Pancreas (tissue), 10 donors: ENCODE measurements around the gene PPP1R3E. TPM values are rescaled to one million over a fixed set of nuclear protein-coding genes. Genes with fewer than 3 reads are reported as not detected.

Source experiments
- ATAC-seq, 4 donors: fragments of 200-7000 bp; cut with Tn5 transposase; one replicate each; pipeline versions ENCODE4 v1.8.0 to v1.9.1; 2020; ENCODE audit warnings: mild to moderate bottlenecking in 4 of 4, moderate library complexity in 4 of 4
- DNase-seq, 6 donors: peaks; one replicate each; pipeline ENCODE4 v3.0.0-alpha.2; 2020
- FAIRE-seq: peaks from 2 replicates; lab custom pipeline; 2012; peaks lifted over from hg19 to GRCh38; lab: Jason Lieb, UNC
- H3K27ac ChIP-seq, 4 donors: fragments of 200-600 bp; sonication (generic); 1 replicate in 3 of 4; 2 replicates in 1 of 4; pipeline versions ENCODE4 v1.5.0 to v1.8.0; 2020
- H3K27me3 ChIP-seq, 4 donors: fragments of 200-600 bp; one replicate each; pipeline ENCODE4 v1.8.0; 2021
- H3K36me3 ChIP-seq, 3 donors: fragments of 200-600 bp; sonication (generic) in 1 of 3; one replicate each; pipeline versions ENCODE4 v1.5.0 to v1.8.0; 2020 to 2021
- H3K4me1 ChIP-seq, 3 donors: fragments of 200-600 bp; one replicate each; pipeline ENCODE4 v1.8.0; 2021
- H3K4me3 ChIP-seq, 4 donors: fragments of 200-600 bp; sonication (generic) in 2 of 4; one replicate each; pipeline versions ENCODE4 v1.5.0 to v1.8.0; 2020 to 2021
- H3K9me3 ChIP-seq, 4 donors: fragments of 200-600 bp; one replicate each; pipeline ENCODE4 v1.8.0; 2021
- WGBS, 2 donors: extraction: QIAGEN DNeasy Blood & Tissue Kit; methylation state at CpG; one replicate each; pipeline ENCODE4 v1.1.7; 2013; 5-methylcytosine and 5-hydroxymethylcytosine counted together
- intact Hi-C, 3 donors: fragments of 100-400 bp; cut with DNase I; formaldehyde crosslinking; loops; one replicate each; pipeline versions ENCODE4 v1.11.1 to v1.14.2; 2022
- polyA plus RNA-seq, 2 donors: library from polyadenylated mRNA; stranded (reverse); fragments of 200-250 nt; gene quantifications; one replicate each; pipeline ENCODE4 v1.2.3, GENCODE V29; 2013
- total RNA-seq, 6 donors: library from RNA; stranded (reverse); fragmentation: NEBNext Ultra II Directional in 4 of 6; extraction: Animal tissue kit (Norgen Biotek cat#: 25700) in 4 of 6; gene quantifications; one replicate each; pipeline versions ENCODE4 v1.2.1 to v1.2.4, GENCODE V29; 2021 to 2023
- TF ChIP-seq, protein P1 (sequence below), 4 donors: fragments of 200-600 bp; sonication (generic) in 3 of 4; IDR thresholded peaks; one replicate each; pipeline versions ENCODE4 v1.5.0 to v1.8.0; 2021; ENCODE audit warnings: antibody characterized with exemption in 4 of 4
- donor health status: healthy with polysubstance abuse.
- donor health status: DM: no; HTN: no; CAD: no; lungs with moderate emphysema.
- donor health status: DM: no; HTN: no; CAD: no.
- donor health status: control.
- donor health status: control.
- donor health status: Bipolar disorder and iron deficiency.
- donor health status: DM: yes; HTN: yes; CAD: no.
- donor health status: DM: no; HTN: no; CAD: no.
- donor health status: DM: no; HTN: no; CAD: no.
- donor health status: DM: yes; HTN: yes; CAD: no.

Gene PPP1R3E
- total and polyA plus RNA-seq, 8 donors, result 4.1 to 25.9 (median 8.1) TPM

- Histone ChIP-seq H3K4me1 (peaks cover 4 to 15% (median 9%) of the 10 kb centered on the region in 3 donors), H3K4me3 (peak overlapping the region; percentile 76 to 90 (median 86)), H3K27me3 (no peaks in the 10 kb centered on the region), H3K9me3 (no peaks in the 10 kb centered on the region), H3K27ac (peak overlapping the region; percentile 86 to 95 (median 92)), H3K36me3 (peaks cover 0 to 26% (median 13%) of the 10 kb centered on the region in 3 donors)
- peak; percentile 16 to 50 (median 38) for ATAC-seq
- DNase-seq, result peak; percentile 47 to 90 (median 70)
- WGBS, 2 donors, result 1% methylated on average over 44 to 63 of the region's 64 CpGs
- FAIRE-seq, result no peak
- intact Hi-C loops, result no loop called here
- TF ChIP-seq, protein P1, sequence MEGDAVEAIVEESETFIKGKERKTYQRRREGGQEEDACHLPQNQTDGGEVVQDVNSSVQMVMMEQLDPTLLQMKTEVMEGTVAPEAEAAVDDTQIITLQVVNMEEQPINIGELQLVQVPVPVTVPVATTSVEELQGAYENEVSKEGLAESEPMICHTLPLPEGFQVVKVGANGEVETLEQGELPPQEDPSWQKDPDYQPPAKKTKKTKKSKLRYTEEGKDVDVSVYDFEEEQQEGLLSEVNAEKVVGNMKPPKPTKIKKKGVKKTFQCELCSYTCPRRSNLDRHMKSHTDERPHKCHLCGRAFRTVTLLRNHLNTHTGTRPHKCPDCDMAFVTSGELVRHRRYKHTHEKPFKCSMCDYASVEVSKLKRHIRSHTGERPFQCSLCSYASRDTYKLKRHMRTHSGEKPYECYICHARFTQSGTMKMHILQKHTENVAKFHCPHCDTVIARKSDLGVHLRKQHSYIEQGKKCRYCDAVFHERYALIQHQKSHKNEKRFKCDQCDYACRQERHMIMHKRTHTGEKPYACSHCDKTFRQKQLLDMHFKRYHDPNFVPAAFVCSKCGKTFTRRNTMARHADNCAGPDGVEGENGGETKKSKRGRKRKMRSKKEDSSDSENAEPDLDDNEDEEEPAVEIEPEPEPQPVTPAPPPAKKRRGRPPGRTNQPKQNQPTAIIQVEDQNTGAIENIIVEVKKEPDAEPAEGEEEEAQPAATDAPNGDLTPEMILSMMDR (IDR thresholded peaks at IDR 0.05), result no peak
Measured at GRCh38 chr14:23321572-23322547, 19.2 kb upstream of the PPP1R3E start.

DNA sequence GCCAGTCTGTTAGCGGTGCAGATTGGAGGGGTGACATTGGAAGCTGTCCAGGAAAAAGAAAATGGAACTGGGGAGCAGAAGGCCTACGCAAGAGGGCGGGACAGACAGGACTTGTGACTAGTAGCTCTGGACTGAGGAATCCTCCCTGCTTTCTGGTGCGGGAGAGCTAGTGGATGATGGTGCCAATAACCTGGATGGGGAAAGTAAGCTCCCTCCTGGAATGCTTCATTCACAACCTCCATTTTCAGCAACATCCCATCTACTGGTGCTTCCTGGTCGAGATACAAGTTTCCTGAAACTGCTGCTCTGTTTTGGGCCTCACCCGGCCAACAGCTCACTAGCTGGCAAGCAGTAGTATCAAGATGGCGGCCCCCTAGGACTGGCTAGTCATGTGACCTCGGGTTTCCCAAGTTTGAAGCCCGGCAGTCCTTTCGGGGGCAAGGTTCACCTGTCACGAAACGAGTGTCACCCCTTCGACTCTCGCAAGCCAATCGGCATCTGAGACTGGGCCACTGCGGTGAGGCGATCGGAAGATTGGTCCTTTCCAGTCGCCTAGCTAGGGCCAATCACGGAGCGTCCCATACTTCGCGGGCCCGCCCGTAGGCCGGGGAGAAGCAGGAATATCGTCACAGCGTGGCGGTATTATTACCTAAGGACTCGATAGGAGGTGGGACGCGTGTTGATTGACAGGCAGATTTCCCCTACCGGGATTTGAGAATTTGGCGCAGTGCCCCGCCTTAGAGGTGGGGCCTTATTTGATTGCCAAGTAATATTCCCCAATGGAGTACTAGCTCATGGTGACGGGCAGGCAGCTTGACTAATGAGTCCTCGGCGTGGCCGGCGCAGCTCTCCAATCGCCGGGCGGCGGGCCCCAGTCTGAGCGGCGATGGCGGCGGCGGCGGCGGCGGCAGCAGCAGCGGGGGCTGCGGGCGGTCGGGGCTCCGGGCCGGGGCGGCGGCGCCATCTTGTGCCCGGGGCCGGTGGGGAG, 18.2 kb upstream of the PPP1R3E start, which contains the start of gene PABPN1:
Gene PABPN1, plus strand, starts transcription at position 874 of the 988 bp plus-strand sequence. Its CDS starts 13 bp downstream, at position 887.
- H3K9me3 ChIP-seq, result no peaks in the 10 kb centered on the region
- H3K4me1 ChIP-seq, result peaks cover 4 to 15% (median 9%) of the 10 kb centered on the region in 3 donors
- no peaks in the 10 kb centered on the region for H3K27me3 ChIP-seq
- H3K27ac ChIP-seq, result peak within 1 kb of the TSS; percentile 89 to 95 (median 92)
- ATAC-seq (peak; percentile 90 to 95 (median 92)), DNase-seq (peak; percentile 98 to 100 (median 99)), FAIRE-seq (peak; percentile 95)
- TF ChIP-seq, protein P1 (IDR thresholded peaks at IDR 0.05), result no peak
- peak within 1 kb of the TSS; percentile 76 to 90 (median 86) for H3K4me3 ChIP-seq
- WGBS, 2 donors, result 5% methylated on average over 56 to 63 of the region's 63 CpGs
- intact Hi-C loops, result no loop called here
- H3K36me3 ChIP-seq, result peaks cover 0 to 26% (median 13%) of the 10 kb centered on the region in 3 donors

- DNase-seq (peak in 3 of 6 donors; percentile 23 to 39 (median 31)), FAIRE-seq (no peak)
- TF ChIP-seq, protein P1 (IDR thresholded peaks at IDR 0.05), result no peak
Measured at GRCh38 chr14:23319746-23320583, 17.3 kb upstream of the PPP1R3E start.

DNA sequence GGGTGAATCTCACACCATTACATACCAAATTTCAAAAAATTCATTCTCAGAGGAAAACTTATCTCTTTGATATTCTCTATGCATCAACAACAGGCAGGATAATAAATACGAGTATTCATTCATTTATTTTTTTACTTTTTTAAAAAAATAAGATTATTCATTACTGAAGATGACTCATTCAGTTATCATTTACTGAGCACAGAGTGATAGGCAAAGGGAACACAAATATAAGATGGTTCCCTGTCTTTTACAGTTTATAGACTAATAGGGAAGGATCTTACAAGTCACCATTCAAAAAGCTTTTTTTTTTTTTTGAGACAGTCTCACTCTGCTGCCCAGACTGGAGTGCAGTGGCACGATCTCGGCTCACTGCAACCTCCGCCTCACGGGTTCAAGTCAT, 13.6 kb upstream of the PPP1R3E start:
- FAIRE-seq (no peak), ATAC-seq (no peak), DNase-seq (no peak)
- H3K4me1 ChIP-seq, result peaks cover 0 to 4% (median 3%) of the 10 kb centered on the region in 3 donors
- H3K36me3 ChIP-seq, result no peaks in the 10 kb centered on the region
- H3K4me3 ChIP-seq, result no peak overlapping the region
- H3K27ac ChIP-seq, result no peak overlapping the region
- 79 to 82% methylated on average over 5 of the region's 5 CpGs for WGBS, 2 donors
- intact Hi-C loops, result no loop called here
- no peaks in the 10 kb centered on the region for H3K27me3 ChIP-seq
- H3K9me3 ChIP-seq, result no peaks in the 10 kb centered on the region
- TF ChIP-seq, protein P1 (IDR thresholded peaks at IDR 0.05), result no peak

More at GRCh38 chr14:23319746-23320583, 17.3 kb upstream of the PPP1R3E start:
- intact Hi-C loops, result no loop called here
- H3K27ac ChIP-seq, result peak overlapping the region; percentile 74 to 91 (median 82)
- no peaks in the 10 kb centered on the region for H3K9me3 ChIP-seq
- peaks cover 4 to 15% (median 9%) of the 10 kb centered on the region in 3 donors for H3K4me1 ChIP-seq
- peaks cover 0 to 21% (median 13%) of the 10 kb centered on the region in 3 donors for H3K36me3 ChIP-seq
- H3K4me3 ChIP-seq, result peak overlapping the region in 2 of 4 donors; percentile 34 to 90
- 90 to 93% methylated on average over 17 of the region's 17 CpGs for WGBS, 2 donors
- H3K27me3 ChIP-seq, result no peaks in the 10 kb centered on the region
- ATAC-seq, result no peak
